Measurements from ENCODE around the gene HVCN1.

DNA sequence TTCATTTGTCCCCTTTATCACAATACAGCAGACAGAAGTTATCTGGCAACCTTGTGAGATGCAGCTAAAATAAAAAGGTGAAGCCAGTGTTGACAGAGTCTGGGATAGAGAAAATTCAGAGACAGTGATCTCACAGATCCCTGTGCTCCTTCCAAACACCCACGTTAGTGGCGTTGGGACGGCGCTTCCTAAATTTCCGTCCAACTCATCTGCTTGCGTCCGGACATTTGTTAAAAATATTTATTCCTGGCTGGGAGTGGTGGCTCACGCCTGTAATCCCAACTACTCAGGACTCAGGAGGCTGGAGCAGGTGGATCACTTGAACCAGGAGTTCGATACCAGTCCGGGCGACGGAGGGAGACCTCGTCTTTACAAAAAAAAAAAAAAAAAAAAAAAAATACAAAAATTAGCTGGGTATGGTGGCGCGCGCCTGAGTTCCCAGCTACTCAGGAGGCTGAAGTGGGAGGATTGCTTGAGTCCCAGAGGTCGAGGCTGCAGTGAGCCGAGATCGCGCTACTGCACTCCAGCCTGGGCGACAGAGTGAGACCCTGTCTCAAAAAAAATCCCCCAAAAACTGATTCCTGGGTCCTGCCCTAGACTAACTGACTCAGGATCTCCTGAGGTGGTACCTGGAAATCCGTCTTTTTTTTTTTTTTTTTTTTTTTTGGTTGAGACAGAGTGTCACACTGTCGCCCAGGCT is 75.7 kb downstream of the HVCN1 start:
- no peak for TF ChIP-seq KAT7 (CRISPR knock-in tag; IDR thresholded peaks at IDR 0.05; ENCODE audit: borderline replicate concordance)
- TF ChIP-seq KLF16 (CRISPR knock-in tag; IDR thresholded peaks at IDR 0.05) = no peak
- TF ChIP-seq, protein P1, sequence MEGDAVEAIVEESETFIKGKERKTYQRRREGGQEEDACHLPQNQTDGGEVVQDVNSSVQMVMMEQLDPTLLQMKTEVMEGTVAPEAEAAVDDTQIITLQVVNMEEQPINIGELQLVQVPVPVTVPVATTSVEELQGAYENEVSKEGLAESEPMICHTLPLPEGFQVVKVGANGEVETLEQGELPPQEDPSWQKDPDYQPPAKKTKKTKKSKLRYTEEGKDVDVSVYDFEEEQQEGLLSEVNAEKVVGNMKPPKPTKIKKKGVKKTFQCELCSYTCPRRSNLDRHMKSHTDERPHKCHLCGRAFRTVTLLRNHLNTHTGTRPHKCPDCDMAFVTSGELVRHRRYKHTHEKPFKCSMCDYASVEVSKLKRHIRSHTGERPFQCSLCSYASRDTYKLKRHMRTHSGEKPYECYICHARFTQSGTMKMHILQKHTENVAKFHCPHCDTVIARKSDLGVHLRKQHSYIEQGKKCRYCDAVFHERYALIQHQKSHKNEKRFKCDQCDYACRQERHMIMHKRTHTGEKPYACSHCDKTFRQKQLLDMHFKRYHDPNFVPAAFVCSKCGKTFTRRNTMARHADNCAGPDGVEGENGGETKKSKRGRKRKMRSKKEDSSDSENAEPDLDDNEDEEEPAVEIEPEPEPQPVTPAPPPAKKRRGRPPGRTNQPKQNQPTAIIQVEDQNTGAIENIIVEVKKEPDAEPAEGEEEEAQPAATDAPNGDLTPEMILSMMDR (CRISPR knock-in tag; IDR thresholded peaks at IDR 0.05) = no peak
- no peak for TF ChIP-seq MYC (CRISPR knock-in tag; IDR thresholded peaks at IDR 0.05; ENCODE audit: borderline replicate concordance)
- TF ChIP-seq, protein P2, sequence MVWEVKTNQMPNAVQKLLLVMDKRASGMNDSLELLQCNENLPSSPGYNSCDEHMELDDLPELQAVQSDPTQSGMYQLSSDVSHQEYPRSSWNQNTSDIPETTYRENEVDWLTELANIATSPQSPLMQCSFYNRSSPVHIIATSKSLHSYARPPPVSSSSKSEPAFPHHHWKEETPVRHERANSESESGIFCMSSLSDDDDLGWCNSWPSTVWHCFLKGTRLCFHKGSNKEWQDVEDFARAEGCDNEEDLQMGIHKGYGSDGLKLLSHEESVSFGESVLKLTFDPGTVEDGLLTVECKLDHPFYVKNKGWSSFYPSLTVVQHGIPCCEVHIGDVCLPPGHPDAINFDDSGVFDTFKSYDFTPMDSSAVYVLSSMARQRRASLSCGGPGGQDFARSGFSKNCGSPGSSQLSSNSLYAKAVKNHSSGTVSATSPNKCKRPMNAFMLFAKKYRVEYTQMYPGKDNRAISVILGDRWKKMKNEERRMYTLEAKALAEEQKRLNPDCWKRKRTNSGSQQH (CRISPR knock-in tag; IDR thresholded peaks at IDR 0.05; ENCODE audit: low read depth) = no peak
- no peak for TF ChIP-seq POLR2AphosphoS5 (IDR thresholded peaks at IDR 0.05; ENCODE audit: low read depth, low read length)
- no peak for TF ChIP-seq HOXA9 (CRISPR knock-in tag; IDR thresholded peaks at IDR 0.05; ENCODE audit: borderline replicate concordance)
- no peak for TF ChIP-seq SIN3B (IDR thresholded peaks at IDR 0.05; ENCODE audit: low read length)
- TF ChIP-seq FOXJ3 (CRISPR knock-in tag; IDR thresholded peaks at IDR 0.05; ENCODE audit: borderline replicate concordance) = no peak
